K562 treated with DMSO at 1 percent for 4 hours (cell line): ENCODE results near the gene SPINK4. TPM values are rescaled to one million over a fixed set of nuclear protein-coding genes. Genes with fewer than 3 reads are reported as not detected.

Experiments
- total RNA-seq: library from RNA; unstranded; fragments of 300-600 nt; gene quantifications from 2 replicates; pipeline ENCODE4 v1.2.3, GENCODE V29; 2022; ENCODE audit not compliant: insufficient read depth

Gene SPINK4, protein sequence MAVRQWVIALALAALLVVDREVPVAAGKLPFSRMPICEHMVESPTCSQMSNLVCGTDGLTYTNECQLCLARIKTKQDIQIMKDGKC
- not detected in 2 replicates for total RNA-seq

DNA sequence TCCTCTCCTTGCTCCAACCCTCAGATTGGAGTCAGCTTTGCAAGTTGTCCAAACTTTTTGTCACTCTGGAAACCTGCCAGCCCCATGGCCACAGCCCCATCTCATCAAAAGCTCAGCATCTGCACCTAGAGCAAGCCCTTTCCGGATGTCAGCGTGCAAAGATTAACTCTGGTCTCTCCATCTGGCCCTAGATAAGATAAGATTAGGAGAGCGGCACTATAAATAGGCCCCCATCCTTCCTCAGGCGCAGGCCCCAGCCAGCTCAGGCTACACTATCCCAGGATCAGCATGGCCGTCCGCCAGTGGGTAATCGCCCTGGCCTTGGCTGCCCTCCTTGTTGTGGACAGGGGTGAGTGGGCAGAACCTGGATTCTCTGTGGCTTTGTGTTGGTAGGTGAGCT is at the start of gene SPINK4:
Gene SPINK4, plus strand, starts transcription at position 247 of the 400 bp plus-strand sequence. Its CDS starts 42 bp downstream, at position 289.

DNA sequence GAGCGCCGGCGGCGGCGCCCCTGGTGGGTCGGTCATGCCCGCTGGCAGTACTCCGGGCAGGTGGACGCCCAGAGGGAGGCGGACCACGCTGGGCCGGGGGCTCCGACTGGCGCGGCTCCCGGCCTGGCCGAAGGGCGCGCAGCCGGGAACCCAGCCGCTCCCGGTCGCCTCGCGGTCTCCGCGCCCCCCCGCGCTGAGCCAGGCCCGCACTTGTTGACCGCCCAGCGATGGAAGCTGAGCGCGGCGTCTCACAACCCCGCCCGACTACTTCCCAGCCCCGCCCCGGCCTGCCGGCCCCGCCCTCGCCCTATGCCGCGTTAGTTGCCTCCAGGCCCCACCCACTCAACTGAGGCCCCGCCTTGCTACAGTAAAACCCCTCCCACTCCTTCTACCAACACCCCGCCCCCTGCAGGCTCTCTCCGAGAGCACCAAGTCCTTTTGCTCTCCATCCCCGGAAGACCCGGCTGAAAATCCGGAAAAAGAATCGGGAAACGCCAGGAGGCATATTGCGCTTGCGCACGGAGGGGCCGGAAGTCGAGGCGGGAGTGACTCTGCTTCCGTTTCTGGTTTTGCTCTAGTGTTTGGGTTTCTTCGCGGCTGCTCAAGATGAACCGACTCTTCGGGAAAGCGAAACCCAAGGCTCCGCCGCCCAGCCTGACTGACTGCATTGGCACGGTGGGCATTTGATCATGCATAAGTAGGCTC is 24.7 kb downstream of the SPINK4 start, which contains the start of the genes BAG1 and CHMP5:
Gene BAG1, minus strand, starts transcription at position 236 of the 705 bp plus-strand sequence.
Gene CHMP5, plus strand, starts transcription at position 577 of the 705 bp plus-strand sequence. Its CDS starts 30 bp downstream, at position 607.

DNA sequence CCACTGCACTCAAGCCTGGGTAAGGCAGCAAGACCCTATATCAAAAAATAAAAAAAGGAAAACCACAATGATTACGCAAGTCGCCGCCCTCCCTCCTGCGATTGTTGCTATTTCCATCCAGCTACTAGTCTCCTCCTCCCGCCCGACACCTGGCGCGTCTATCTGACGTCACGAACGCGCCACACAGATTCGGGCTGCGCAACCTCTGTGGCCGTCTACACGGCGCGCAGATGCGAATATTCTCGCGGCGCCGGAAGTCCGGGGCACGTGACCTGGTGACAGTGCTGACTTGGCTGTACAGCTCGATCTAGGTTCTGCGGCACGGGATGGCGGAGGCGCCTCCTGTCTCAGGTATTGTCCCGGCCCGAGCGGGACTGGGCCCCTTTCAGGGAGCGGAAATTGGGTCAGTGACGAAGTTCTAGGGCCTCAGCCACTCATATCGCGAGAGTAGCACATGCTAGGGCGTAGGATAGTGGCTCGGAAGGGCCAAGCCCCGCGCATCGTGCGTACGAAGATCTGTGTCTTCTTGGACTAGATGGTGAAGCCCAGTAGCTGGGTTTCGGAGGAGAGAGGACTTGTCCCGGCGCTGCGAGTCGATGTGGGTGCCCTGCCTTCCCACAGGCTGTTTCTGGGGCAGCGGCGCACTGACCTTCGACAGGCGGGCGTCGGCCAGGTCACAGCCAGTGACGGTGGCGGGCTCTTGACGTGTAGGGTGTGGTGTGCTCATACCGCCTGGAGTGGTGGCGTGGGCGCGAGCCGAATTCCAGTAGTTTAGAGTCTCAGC is 50.5 kb downstream of the SPINK4 start, which contains the start of gene NFX1:
Gene NFX1, plus strand, starts transcription at position 270 of the 784 bp plus-strand sequence. Its CDS starts 57 bp downstream, at position 327.

Other genes with a start within 250 kb of the SPINK4 start
- 23.8 and 25.3 TPM in 2 replicates for gene APTX, start 238.5 kb upstream of the SPINK4 start, total RNA-seq
- gene DNAJA1, start 214.9 kb upstream of the SPINK4 start, total RNA-seq = 147 and 170 TPM in 2 replicates
- 5.9 and 8.8 TPM in 2 replicates for gene SMU1, start 163.5 kb upstream of the SPINK4 start, total RNA-seq
- 28.9 and 32.8 TPM in 2 replicates for gene B4GALT1, start 72.8 kb upstream of the SPINK4 start, total RNA-seq
- 94.4 and 121 TPM in 2 replicates for gene BAG1, start 24.5 kb downstream of the SPINK4 start, total RNA-seq
- gene CHMP5, start 24.9 kb downstream of the SPINK4 start, total RNA-seq = 38.2 and 43.7 TPM in 2 replicates
- gene NFX1, start 50.3 kb downstream of the SPINK4 start, total RNA-seq = 15.8 and 16.7 TPM in 2 replicates
- gene AQP7, start 162.4 kb downstream of the SPINK4 start, total RNA-seq = 1.4 TPM in 1 of 2 replicates, not detected in the other
- gene AQP3, start 207.4 kb downstream of the SPINK4 start, total RNA-seq = 19.2 and 33.9 TPM in 2 replicates
- gene NOL6, start 233.8 kb downstream of the SPINK4 start, total RNA-seq = 15.8 and 17.2 TPM in 2 replicates